Measurements from ENCODE around the gene PEAR1.

PEAR1 gene

DNA sequence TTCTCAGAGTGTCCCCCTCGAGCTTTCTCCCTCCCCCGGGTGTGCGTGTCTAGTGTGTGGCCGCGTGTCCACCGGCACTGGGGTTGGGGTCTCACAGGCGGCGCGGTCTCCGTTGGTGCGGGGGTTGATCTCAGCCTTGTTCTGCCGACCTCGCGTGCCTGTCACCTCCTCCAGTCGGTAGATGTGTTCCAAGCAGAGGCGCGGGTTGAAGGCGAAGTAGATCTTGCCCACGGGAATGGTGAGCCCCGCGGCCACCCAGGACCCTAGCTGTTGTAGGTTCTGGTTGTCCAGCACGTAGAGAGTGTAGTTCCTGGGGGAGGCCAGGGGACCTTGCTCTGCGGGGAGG is 44.4 kb upstream of the PEAR1 start:
- Histone ChIP-seq H3K4me1 (peaks cover 2% of the 10 kb centered on the region), H3K27ac (no peak overlapping the region), H3K4me3 (ENCODE audit: low read depth, low read length) (no peak overlapping the region), H3K36me3 (ENCODE audit: control insufficient read depth, insufficient read depth, low read length) (no peaks in the 10 kb centered on the region), H3K9me3 (ENCODE audit: control insufficient read depth, low read length) (no peaks in the 10 kb centered on the region), H3K9ac (no peak overlapping the region), H3K79me2 (no peaks in the 10 kb centered on the region), H2AFZ (no peak overlapping the region), H3K27me3 (ENCODE audit: control insufficient read depth, insufficient read depth, low read length) (no peaks in the 10 kb centered on the region), H3K4me2 (ENCODE audit: low read length) (no peak overlapping the region)
- TF ChIP-seq CTCF (IDR thresholded peaks at IDR 0.05) = no peak

- Histone ChIP-seq H3K27me3 (ENCODE audit: control insufficient read depth, insufficient read depth, low read length) (no peaks in the 10 kb centered on the region), H3K79me2 (no peaks in the 10 kb centered on the region), H3K4me1 (peaks cover 2% of the 10 kb centered on the region), H3K9ac (no peak overlapping the region), H3K4me3 (ENCODE audit: low read depth, low read length) (no peak overlapping the region), H3K4me2 (ENCODE audit: low read length) (peak overlapping the region; percentile 1), H3K9me3 (ENCODE audit: control insufficient read depth, low read length) (no peaks in the 10 kb centered on the region), H3K27ac (peak overlapping the region; percentile 33), H3K36me3 (ENCODE audit: control insufficient read depth, insufficient read depth, low read length) (no peaks in the 10 kb centered on the region), H2AFZ (peak overlapping the region; percentile 45)
- no peak for TF ChIP-seq CTCF (IDR thresholded peaks at IDR 0.05)
Measured at GRCh38 chr1:156851779-156852417, 41.6 kb upstream of the PEAR1 start.

DNA sequence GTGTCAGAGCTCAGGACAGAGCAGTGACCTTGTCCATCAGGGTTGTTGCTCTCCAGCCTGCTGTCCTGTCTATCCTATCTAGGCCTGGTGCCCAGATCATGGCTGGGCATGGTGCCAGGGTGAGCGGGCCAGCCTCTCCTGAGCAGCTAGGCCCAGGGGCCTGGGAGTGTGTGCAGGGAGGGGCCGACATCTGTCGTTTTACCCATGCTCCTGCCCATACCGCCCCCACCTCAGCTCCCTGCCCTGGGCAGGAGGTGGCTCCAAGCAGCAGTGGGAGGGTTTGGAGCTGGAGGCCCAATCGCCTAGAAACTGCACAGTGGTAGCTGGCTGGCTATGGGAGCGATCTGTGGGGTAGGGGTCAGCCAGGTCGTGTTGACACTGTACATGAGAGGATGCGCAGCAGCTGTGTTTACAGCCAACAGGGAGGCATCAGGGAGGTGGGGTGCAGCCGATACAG is 41.1 kb upstream of the PEAR1 start:
- TF ChIP-seq CTCF (IDR thresholded peaks at IDR 0.05) = no peak
- H3K27ac ChIP-seq = peak overlapping the region; percentile 33

DNA sequence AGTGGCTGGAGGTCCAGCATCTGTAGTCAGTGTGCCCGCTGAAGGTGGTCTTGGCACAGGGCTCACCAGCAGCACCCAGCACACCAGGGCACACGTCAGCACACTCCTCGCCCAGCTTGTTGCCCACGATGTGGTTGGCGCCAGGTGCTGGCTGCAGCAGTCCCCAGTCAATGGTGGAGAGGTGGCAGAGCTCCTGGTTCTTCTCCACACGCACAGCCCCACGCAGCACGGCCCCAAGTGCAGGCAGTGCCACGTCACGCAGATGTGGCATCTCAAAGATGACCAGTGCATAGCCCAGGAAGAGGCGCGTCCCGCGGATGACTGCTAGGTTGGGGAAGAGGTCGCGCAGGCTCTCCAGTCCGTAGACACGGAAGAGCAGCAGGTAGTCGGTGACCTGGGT is 39.8 kb upstream of the PEAR1 start:
- no peak overlapping the region for H3K4me3 ChIP-seq (ENCODE audit: low read depth, low read length)
- H3K27ac ChIP-seq = no peak overlapping the region
- no peak for TF ChIP-seq CTCF (IDR thresholded peaks at IDR 0.05)
- no peak overlapping the region for H2AFZ ChIP-seq
- no peaks in the 10 kb centered on the region for H3K27me3 ChIP-seq (ENCODE audit: control insufficient read depth, insufficient read depth, low read length)
- H3K9ac ChIP-seq = no peak overlapping the region
- H3K4me2 ChIP-seq (ENCODE audit: low read length) = no peak overlapping the region
- H3K36me3 ChIP-seq (ENCODE audit: control insufficient read depth, insufficient read depth, low read length) = no peaks in the 10 kb centered on the region
- H3K9me3 ChIP-seq (ENCODE audit: control insufficient read depth, low read length) = no peaks in the 10 kb centered on the region
- peaks cover 2% of the 10 kb centered on the region for H3K4me1 ChIP-seq
- no peaks in the 10 kb centered on the region for H3K79me2 ChIP-seq

More for the DNA sequence above, 41.1 kb upstream of the PEAR1 start:
- Histone ChIP-seq H3K4me1 (peaks cover 2% of the 10 kb centered on the region), H3K9ac (no peak overlapping the region), H3K79me2 (no peaks in the 10 kb centered on the region), H2AFZ (peak overlapping the region; percentile 45), H3K4me2 (ENCODE audit: low read length) (peak overlapping the region; percentile 1), H3K36me3 (ENCODE audit: control insufficient read depth, insufficient read depth, low read length) (no peaks in the 10 kb centered on the region), H3K4me3 (ENCODE audit: low read depth, low read length) (no peak overlapping the region), H3K9me3 (ENCODE audit: control insufficient read depth, low read length) (no peaks in the 10 kb centered on the region), H3K27me3 (ENCODE audit: control insufficient read depth, insufficient read depth, low read length) (no peaks in the 10 kb centered on the region)

- Histone ChIP-seq H3K4me1 (peaks cover 2% of the 10 kb centered on the region), H2AFZ (no peak overlapping the region), H3K4me2 (ENCODE audit: low read length) (no peak overlapping the region), H3K9me3 (ENCODE audit: control insufficient read depth, low read length) (no peaks in the 10 kb centered on the region), H3K4me3 (ENCODE audit: low read depth, low read length) (no peak overlapping the region), H3K9ac (no peak overlapping the region), H3K79me2 (no peaks in the 10 kb centered on the region), H3K27ac (no peak overlapping the region), H3K27me3 (ENCODE audit: control insufficient read depth, insufficient read depth, low read length) (no peaks in the 10 kb centered on the region), H3K36me3 (ENCODE audit: control insufficient read depth, insufficient read depth, low read length) (no peaks in the 10 kb centered on the region)
- no peak for TF ChIP-seq CTCF (IDR thresholded peaks at IDR 0.05)
Measured at GRCh38 chr1:156854634-156855033, 38.9 kb upstream of the PEAR1 start.

All from parathyroid adenoma (tissue), 2 donors.